A549 (cell line): ENCODE results near the gene GPR18. TPM values are rescaled to one million over a fixed set of nuclear protein-coding genes. Genes with fewer than 3 reads are reported as not detected.

Experiments
- ATAC-seq, 2 experiments: fragments of 200-7000 bp in 1 of 2; fragments of >200 bp in 1 of 2; cut with Nextera tagmentation in 1 of 2; cut with Tn5 transposase in 1 of 2; 3 replicates each; pipeline versions ENCODE4 v1.8.0 to v1.9.1; 2018 to 2020; ENCODE audit warnings: mild to moderate bottlenecking in 1 of 2, moderate library complexity in 1 of 2
- CTCF ChIA-PET: fragments of 300-600 bp; sonication (Branson Sonifier 250); formaldehyde crosslinking; extraction: SDS; loops from one replicate; lab custom pipeline; 2021; ENCODE audit warnings: antibody characterized with exemption, inconsistent platforms; lab: Yijun Ruan, JAX
- POLR2A ChIA-PET: fragments of 350-600 bp; formaldehyde crosslinking; extraction: SDS; loops from one replicate; lab custom pipeline; 2021; ENCODE audit warnings: antibody characterized with exemption, inconsistent platforms; lab: Yijun Ruan, JAX
- DNase-seq, 2 experiments: peaks; one replicate each; pipeline versions ENCODE4 v3.0.0 to v3.0.0-alpha.2; 2011 to 2016; ENCODE audit warnings: low read depth in 1 of 2, low spot score in 1 of 2
- FAIRE-seq: peaks from 2 replicates; lab custom pipeline; 2011; peaks lifted over from hg19 to GRCh38; lab: Jason Lieb, UNC
- H3K27ac ChIP-seq, 2 experiments: fragments of >200 bp; sonication (Bioruptor Twin); formaldehyde crosslinking; 3 replicates each; pipeline ENCODE4 v1.5.1; 2016 to 2017
- H3K4me1 ChIP-seq: fragments of >200 bp; sonication (Bioruptor Twin); formaldehyde crosslinking; 3 replicates; pipeline ENCODE4 v1.6.1; 2016
- H3K4me2 ChIP-seq: fragments of >200 bp; sonication (Bioruptor Twin); formaldehyde crosslinking; 3 replicates; pipeline ENCODE4 v1.6.1; 2016
- H3K4me3 ChIP-seq: fragments of >200 bp; sonication (Bioruptor Twin); formaldehyde crosslinking; 3 replicates; pipeline ENCODE4 v1.5.1; 2016
- H3K9me3 ChIP-seq: fragments of >200 bp; sonication (Bioruptor Twin); formaldehyde crosslinking; 3 replicates; pipeline ENCODE4 v1.6.1; 2016
- CBX8 ChIP-seq: fragments of 200-600 bp; sonication (generic); IDR thresholded peaks from 2 replicates; pipeline ENCODE4 v1.6.1; 2016
- CHD4 ChIP-seq: fragments of 200-600 bp; sonication (generic); IDR thresholded peaks from 2 replicates; pipeline ENCODE4 v1.6.1; 2016; ENCODE audit warnings: antibody characterized with exemption, mild to moderate bottlenecking, borderline replicate concordance
- EHMT2 ChIP-seq: fragments of 200-600 bp; sonication (generic); IDR thresholded peaks from 2 replicates; pipeline ENCODE4 v1.6.1; 2016; ENCODE audit warnings: antibody characterized with exemption, low read depth, mild to moderate bottlenecking, moderate library complexity
- ESRRA ChIP-seq: fragments of 150-350 bp; IDR thresholded peaks from 2 replicates; pipeline ENCODE4 v1.6.1; 2014; ENCODE audit warnings: mild to moderate bottlenecking, low read length, borderline replicate concordance
- HEYL ChIP-seq: fragments of 250-450 bp; sonication (Bioruptor Pico); IDR thresholded peaks from 2 replicates; pipeline ENCODE4 v1.8.0; 2021; ENCODE audit warnings: mild to moderate bottlenecking, moderate library complexity
- KDM1A ChIP-seq: fragments of 200-600 bp; sonication (generic); IDR thresholded peaks from 2 replicates; pipeline ENCODE4 v1.6.1; 2016; ENCODE audit warnings: low read depth, mild to moderate bottlenecking
- KDM5A ChIP-seq: fragments of 200-600 bp; sonication (generic); IDR thresholded peaks from 2 replicates; pipeline ENCODE4 v1.6.1; 2016; ENCODE audit warnings: antibody characterized with exemption, mild to moderate bottlenecking
- MAFK ChIP-seq: fragments of 450-650 bp; IDR thresholded peaks from 2 replicates; pipeline ENCODE4 v1.6.1; 2014; ENCODE audit not compliant: partially characterized antibody
- MAZ ChIP-seq: fragments of 150-350 bp; IDR thresholded peaks from 2 replicates; pipeline ENCODE4 v1.6.1; 2014; ENCODE audit warnings: antibody characterized with exemption, low read depth, low read length, borderline replicate concordance
- PHF8 ChIP-seq: fragments of 200-600 bp; sonication (generic); IDR thresholded peaks from 2 replicates; pipeline ENCODE4 v1.6.1; 2016; ENCODE audit warnings: low read depth, mild to moderate bottlenecking, antibody characterized with exemption, moderate library complexity, borderline replicate concordance
- POLR2A ChIP-seq: IDR thresholded peaks from 2 replicates; pipeline ENCODE4 v1.6.1; 2012; ENCODE audit warnings: mild to moderate bottlenecking, low read length
- RAD21 ChIP-seq, 2 experiments: fragments of >200 bp in 1 of 2; sonication (Bioruptor Twin) in 1 of 2; formaldehyde crosslinking in 1 of 2; IDR thresholded peaks in 1 of 2; conservative IDR thresholded peaks in 1 of 2; 2 replicates in 1 of 2; 3 replicates in 1 of 2; pipeline ENCODE4 v1.6.1; 2012 to 2018; ENCODE audit warnings: inconsistent platforms in 1 of 2
- RARB ChIP-seq: fragments of 250-450 bp; sonication (Bioruptor Pico); IDR thresholded peaks from 2 replicates; pipeline ENCODE4 v1.8.0; 2021; ENCODE audit warnings: mild to moderate bottlenecking, moderate library complexity
- SMC3 ChIP-seq: fragments of >200 bp; sonication (Bioruptor Twin); formaldehyde crosslinking; IDR thresholded peaks from 3 replicates; pipeline ENCODE4 v1.6.1; 2018; ENCODE audit warnings: inconsistent platforms
- TP53 ChIP-seq: fragments of 250-450 bp; sonication (Bioruptor Pico); IDR thresholded peaks from 2 replicates; pipeline ENCODE4 v1.5.0; 2021; ENCODE audit warnings: mild to moderate bottlenecking, moderate library complexity
- WGBS: methylation state at CpG from one replicate; pipeline ENCODE4 v1.1.6; 2017; ENCODE audit errors: missing lambda C conversion rate; 5-methylcytosine and 5-hydroxymethylcytosine counted together
- polyA plus RNA-seq, 4 experiments: library from polyadenylated mRNA; depleted of rRNA in 3 of 4; stranded (reverse); fragments of >200 nt; fragmentation: RNase III in 1 of 4; extraction: RNeasy Plus Mini Kit Qiagen cat#74134 plus additional on column Dnase treatment in 1 of 4; gene quantifications; 2 replicates in 3 of 4; 3 replicates in 1 of 4; pipeline ENCODE4 v1.2.3, GENCODE V29; 2011 to 2017
- TF ChIP-seq, protein P1 (sequence below): fragments of >200 bp; sonication (Bioruptor Twin); formaldehyde crosslinking; IDR thresholded peaks from 3 replicates; pipeline ENCODE4 v1.5.1; 2016
- TF ChIP-seq, protein P2 (sequence below): fragments of 200-600 bp; sonication (generic); IDR thresholded peaks from 2 replicates; pipeline ENCODE4 v1.6.1; 2016; ENCODE audit warnings: antibody characterized with exemption, mild to moderate bottlenecking, moderate library complexity

GPR18 gene
- polyA plus RNA-seq, 2 of the 4 experiments (the other 2 are of a cell fraction), result not detected

DNA sequence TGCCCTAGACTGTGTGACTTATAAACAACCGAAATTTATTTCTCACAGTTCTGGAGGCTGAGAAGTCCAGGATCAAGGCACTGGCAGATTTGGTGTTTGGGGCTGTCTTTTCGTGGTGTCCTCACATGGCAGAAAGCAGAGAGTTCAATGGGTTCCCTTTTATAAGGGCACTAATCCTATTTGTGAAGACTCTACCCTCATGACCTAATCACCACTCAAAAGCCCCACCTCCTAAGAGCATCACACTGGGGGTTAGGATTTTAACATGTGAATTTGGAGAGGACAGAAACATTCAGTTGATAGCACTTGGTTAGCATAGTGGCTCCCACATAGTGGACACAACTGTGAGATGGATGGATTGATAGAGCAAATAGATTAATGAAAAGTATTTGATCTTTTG, 21.5 kb upstream of the GPR18 start:
- no peak for FAIRE-seq

GRCh38 chr13:99278843-99279242, 20.7 kb upstream of the GPR18 start:
- DNase-seq, result no peak
- Histone ChIP-seq H3K9me3 (no peaks in the 10 kb centered on the region), H3K4me1 (no peaks in the 10 kb centered on the region), H3K4me3 (no peak overlapping the region), H3K4me2 (no peak overlapping the region), H3K27ac (no peak overlapping the region)
- no peak for ATAC-seq
- 92% methylated on average over 3 of the region's 3 CpGs for WGBS
- CTCF ChIA-PET, result interaction anchor here (1.1 to 4.9 kb wide), 2 partner anchors 9 to 13 kb away, joined by 3 to 20 read pairs; no protein-coding TSS in a partner anchor
- POLR2A ChIA-PET, result no interaction called here
- FAIRE-seq, result no peak
- TF ChIP-seq POLR2A, result no peak
- TF ChIP-seq, protein P1, sequence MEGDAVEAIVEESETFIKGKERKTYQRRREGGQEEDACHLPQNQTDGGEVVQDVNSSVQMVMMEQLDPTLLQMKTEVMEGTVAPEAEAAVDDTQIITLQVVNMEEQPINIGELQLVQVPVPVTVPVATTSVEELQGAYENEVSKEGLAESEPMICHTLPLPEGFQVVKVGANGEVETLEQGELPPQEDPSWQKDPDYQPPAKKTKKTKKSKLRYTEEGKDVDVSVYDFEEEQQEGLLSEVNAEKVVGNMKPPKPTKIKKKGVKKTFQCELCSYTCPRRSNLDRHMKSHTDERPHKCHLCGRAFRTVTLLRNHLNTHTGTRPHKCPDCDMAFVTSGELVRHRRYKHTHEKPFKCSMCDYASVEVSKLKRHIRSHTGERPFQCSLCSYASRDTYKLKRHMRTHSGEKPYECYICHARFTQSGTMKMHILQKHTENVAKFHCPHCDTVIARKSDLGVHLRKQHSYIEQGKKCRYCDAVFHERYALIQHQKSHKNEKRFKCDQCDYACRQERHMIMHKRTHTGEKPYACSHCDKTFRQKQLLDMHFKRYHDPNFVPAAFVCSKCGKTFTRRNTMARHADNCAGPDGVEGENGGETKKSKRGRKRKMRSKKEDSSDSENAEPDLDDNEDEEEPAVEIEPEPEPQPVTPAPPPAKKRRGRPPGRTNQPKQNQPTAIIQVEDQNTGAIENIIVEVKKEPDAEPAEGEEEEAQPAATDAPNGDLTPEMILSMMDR, result no peak
- TF ChIP-seq EHMT2, result no peak
- no peak for TF ChIP-seq TP53 (CRISPR knock-in tag)
- no peak for TF ChIP-seq SMC3
- TF ChIP-seq CHD4, result no peak
- TF ChIP-seq, protein P2, sequence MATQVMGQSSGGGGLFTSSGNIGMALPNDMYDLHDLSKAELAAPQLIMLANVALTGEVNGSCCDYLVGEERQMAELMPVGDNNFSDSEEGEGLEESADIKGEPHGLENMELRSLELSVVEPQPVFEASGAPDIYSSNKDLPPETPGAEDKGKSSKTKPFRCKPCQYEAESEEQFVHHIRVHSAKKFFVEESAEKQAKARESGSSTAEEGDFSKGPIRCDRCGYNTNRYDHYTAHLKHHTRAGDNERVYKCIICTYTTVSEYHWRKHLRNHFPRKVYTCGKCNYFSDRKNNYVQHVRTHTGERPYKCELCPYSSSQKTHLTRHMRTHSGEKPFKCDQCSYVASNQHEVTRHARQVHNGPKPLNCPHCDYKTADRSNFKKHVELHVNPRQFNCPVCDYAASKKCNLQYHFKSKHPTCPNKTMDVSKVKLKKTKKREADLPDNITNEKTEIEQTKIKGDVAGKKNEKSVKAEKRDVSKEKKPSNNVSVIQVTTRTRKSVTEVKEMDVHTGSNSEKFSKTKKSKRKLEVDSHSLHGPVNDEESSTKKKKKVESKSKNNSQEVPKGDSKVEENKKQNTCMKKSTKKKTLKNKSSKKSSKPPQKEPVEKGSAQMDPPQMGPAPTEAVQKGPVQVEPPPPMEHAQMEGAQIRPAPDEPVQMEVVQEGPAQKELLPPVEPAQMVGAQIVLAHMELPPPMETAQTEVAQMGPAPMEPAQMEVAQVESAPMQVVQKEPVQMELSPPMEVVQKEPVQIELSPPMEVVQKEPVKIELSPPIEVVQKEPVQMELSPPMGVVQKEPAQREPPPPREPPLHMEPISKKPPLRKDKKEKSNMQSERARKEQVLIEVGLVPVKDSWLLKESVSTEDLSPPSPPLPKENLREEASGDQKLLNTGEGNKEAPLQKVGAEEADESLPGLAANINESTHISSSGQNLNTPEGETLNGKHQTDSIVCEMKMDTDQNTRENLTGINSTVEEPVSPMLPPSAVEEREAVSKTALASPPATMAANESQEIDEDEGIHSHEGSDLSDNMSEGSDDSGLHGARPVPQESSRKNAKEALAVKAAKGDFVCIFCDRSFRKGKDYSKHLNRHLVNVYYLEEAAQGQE, result no peak
- TF ChIP-seq HEYL (CRISPR knock-in tag), result no peak

More for the DNA sequence above, 21.5 kb upstream of the GPR18 start:
- no peak for TF ChIP-seq KDM1A
- TF ChIP-seq RARB (CRISPR knock-in tag), result no peak
- TF ChIP-seq ESRRA, result no peak
- TF ChIP-seq MAFK, result no peak
- TF ChIP-seq PHF8, result no peak
- TF ChIP-seq MAZ, result no peak
- no peak for TF ChIP-seq KDM5A
- no peak for TF ChIP-seq RAD21 (conservative IDR thresholded peaks at IDR 0.05 in 1 of 2, IDR thresholded peaks at IDR 0.05 in 1 of 2)
- TF ChIP-seq CBX8, result no peak
- TF ChIP-seq, protein P2, result no peak
- POLR2A ChIA-PET, result no interaction called here
- H3K9me3 ChIP-seq, result no peaks in the 10 kb centered on the region
- CTCF ChIA-PET, result interaction anchor here (4.9 kb wide), 1 partner anchor 10 kb away, joined by 20 read pairs; no protein-coding TSS in a partner anchor
- H3K4me2 ChIP-seq, result no peak overlapping the region
- H3K27ac ChIP-seq, result no peak overlapping the region
- DNase-seq, result no peak
- H3K4me3 ChIP-seq, result no peak overlapping the region
- WGBS, result 96% methylated on average over 2 of the region's 2 CpGs
- H3K4me1 ChIP-seq, result no peaks in the 10 kb centered on the region
- no peak for ATAC-seq
